Metanephros (tissue), 2 donors: ENCODE measurements around the gene HNRNPUL2. TPM values are rescaled to one million over a fixed set of nuclear protein-coding genes. Genes with fewer than 3 reads are reported as not detected.

ENCODE experiments used
- small RNA-seq: library from RNA; depleted of rRNA; stranded (forward); fragments of <200 nt; gene quantifications from one replicate; pipeline ENCODE3, GENCODE V24; 2014; ENCODE audit warnings: low replicate concordance
- total RNA-seq: library from RNA; depleted of rRNA; stranded (reverse); fragments of >200 nt; gene quantifications from one replicate; pipeline ENCODE4 v1.2.3, GENCODE V29; 2014

Gene HNRNPUL2
- total RNA-seq: 39.5 TPM

GRCh38 chr11:62727165-62727871 is at the start of gene HNRNPUL2:
HNRNPUL2 (minus strand) TSS chr11:62727457; CDS start chr11:62727156, 301 bp downstream.

GRCh38 chr11:62771144-62772021 is 44.1 kb upstream of the HNRNPUL2 start, which contains the start of gene TAF6L:
TAF6L (plus strand) TSS chr11:62771396; CDS start chr11:62775784, 4,388 bp downstream.

GRCh38 chr11:62753736-62754603 is 26.7 kb upstream of the HNRNPUL2 start, which contains the start of gene ZBTB3:
ZBTB3 (minus strand) TSS chr11:62754160; CDS start chr11:62753664, 496 bp downstream.

GRCh38 chr11:62728171-62728988 is 1.1 kb upstream of the HNRNPUL2 start, which contains the start of gene TTC9C:
TTC9C (plus strand) TSS chr11:62728486; CDS start chr11:62728849, 363 bp downstream.

GRCh38 chr11:62707277-62707861 is 19.9 kb downstream of the HNRNPUL2 start, which contains the start of the genes BSCL2 and GNG3:
BSCL2 (minus strand) TSS chr11:62707424; CDS start chr11:62707195, 229 bp downstream.
GNG3 (plus strand) TSS chr11:62707676; CDS start chr11:62708296, 620 bp downstream.

GRCh38 chr11:62689421-62690183 is 37.7 kb downstream of the HNRNPUL2 start, which contains the start of gene LRRN4CL:
LRRN4CL (minus strand) TSS chr11:62689530; CDS start chr11:62688508, 1,022 bp downstream.

GRCh38 chr11:62678770-62679696 is 48.2 kb downstream of the HNRNPUL2 start, which contains the start of gene UBXN1:
UBXN1 (minus strand) TSS chr11:62679073; CDS start chr11:62678923, 150 bp downstream.

GRCh38 chr11:62671608-62672389 is 55.5 kb downstream of the HNRNPUL2 start, which contains the start of the genes LBHD1 and UQCC3:
LBHD1 (minus strand) TSS chr11:62672267; CDS start chr11:62670031, 2,236 bp downstream.
UQCC3 (plus strand) TSS chr11:62671673; CDS start chr11:62671746, 73 bp downstream.

GRCh38 chr11:62665075-62665598 is 62.1 kb downstream of the HNRNPUL2 start, which contains the start of the genes C11orf98 and CSKMT:
C11orf98 (minus strand) TSS chr11:62665210; CDS start chr11:62665169, 41 bp downstream.
CSKMT (plus strand) TSS chr11:62665312; CDS start chr11:62665880, 568 bp downstream.

Small RNA genes lying within 50 kb of the gene (small RNA-seq; reads per million reads assigned to genes)
- gene SNORA57: not detected

Other genes with a start within 250 kb of the HNRNPUL2 start
- 286 TPM for gene AHNAK, start 180.7 kb downstream of the HNRNPUL2 start, total RNA-seq
- gene EEF1G, start 153.6 kb downstream of the HNRNPUL2 start, total RNA-seq: 1,423 TPM
- 12.9 TPM for gene TUT1, start 135.9 kb downstream of the HNRNPUL2 start, total RNA-seq
- 79.0 TPM for gene MTA2, start 125.6 kb downstream of the HNRNPUL2 start, total RNA-seq
- gene EML3, start 114.7 kb downstream of the HNRNPUL2 start, total RNA-seq: 26.9 TPM
- 1.6 TPM for gene ROM1, start 114.2 kb downstream of the HNRNPUL2 start, total RNA-seq
- gene B3GAT3, start 105.5 kb downstream of the HNRNPUL2 start, total RNA-seq: 28.3 TPM
- 253 TPM for gene GANAB, start 80.8 kb downstream of the HNRNPUL2 start, total RNA-seq
- 23.0 TPM for gene INTS5, start 74.2 kb downstream of the HNRNPUL2 start, total RNA-seq
- 20.1 TPM for gene C11orf98, start 62.2 kb downstream of the HNRNPUL2 start, total RNA-seq
- 8.9 TPM for gene CSKMT, start 62.1 kb downstream of the HNRNPUL2 start, total RNA-seq
- 10.2 TPM for gene UQCC3, start 55.8 kb downstream of the HNRNPUL2 start, total RNA-seq
- 4.0 TPM for gene LBHD1, start 55.2 kb downstream of the HNRNPUL2 start, total RNA-seq
- gene UBXN1, start 48.4 kb downstream of the HNRNPUL2 start, total RNA-seq: 89.0 TPM
- gene LRRN4CL, start 37.9 kb downstream of the HNRNPUL2 start, total RNA-seq: 5.4 TPM
- 79.3 TPM for gene BSCL2, start 20.0 kb downstream of the HNRNPUL2 start, total RNA-seq
- not detected for gene GNG3, start 19.8 kb downstream of the HNRNPUL2 start, total RNA-seq
- gene TTC9C, start 1.0 kb upstream of the HNRNPUL2 start, total RNA-seq: 34.4 TPM
- gene ZBTB3, start 26.7 kb upstream of the HNRNPUL2 start, total RNA-seq: 14.8 TPM
- gene POLR2G, start 34.1 kb upstream of the HNRNPUL2 start, total RNA-seq: 87.4 TPM
- gene TAF6L, start 43.9 kb upstream of the HNRNPUL2 start, total RNA-seq: 36.1 TPM
- 43.4 TPM for gene TMEM179B, start 59.9 kb upstream of the HNRNPUL2 start, total RNA-seq
- 20.4 TPM for gene TMEM223, start 64.5 kb upstream of the HNRNPUL2 start, total RNA-seq
- 37.9 TPM for gene NXF1, start 78.0 kb upstream of the HNRNPUL2 start, total RNA-seq
- gene STX5, start 104.6 kb upstream of the HNRNPUL2 start, total RNA-seq: 34.2 TPM
- gene TEX54, start 105.4 kb upstream of the HNRNPUL2 start, total RNA-seq: not detected
- gene WDR74, start 112.1 kb upstream of the HNRNPUL2 start, total RNA-seq: 33.6 TPM
- 139 TPM for gene SLC3A2, start 153.4 kb upstream of the HNRNPUL2 start, total RNA-seq
- gene CHRM1, start 193.9 kb upstream of the HNRNPUL2 start, total RNA-seq: not detected